HPDE6-E6E7 (cell line): ENCODE results near the gene GTF3C6.
"Not testable (repeated sequence)": the region's sequence is repeated elsewhere in the genome, so short reads cannot be mapped to it uniquely, and the experiment has no call there.

ENCODE experiments used
- DNase-seq: peaks from one replicate; pipeline ENCODE4 v3.0.0; 2011; ENCODE audit warnings: missing footprints; ENCODE audit errors: extremely low spot score

GTF3C6 gene

DNA sequence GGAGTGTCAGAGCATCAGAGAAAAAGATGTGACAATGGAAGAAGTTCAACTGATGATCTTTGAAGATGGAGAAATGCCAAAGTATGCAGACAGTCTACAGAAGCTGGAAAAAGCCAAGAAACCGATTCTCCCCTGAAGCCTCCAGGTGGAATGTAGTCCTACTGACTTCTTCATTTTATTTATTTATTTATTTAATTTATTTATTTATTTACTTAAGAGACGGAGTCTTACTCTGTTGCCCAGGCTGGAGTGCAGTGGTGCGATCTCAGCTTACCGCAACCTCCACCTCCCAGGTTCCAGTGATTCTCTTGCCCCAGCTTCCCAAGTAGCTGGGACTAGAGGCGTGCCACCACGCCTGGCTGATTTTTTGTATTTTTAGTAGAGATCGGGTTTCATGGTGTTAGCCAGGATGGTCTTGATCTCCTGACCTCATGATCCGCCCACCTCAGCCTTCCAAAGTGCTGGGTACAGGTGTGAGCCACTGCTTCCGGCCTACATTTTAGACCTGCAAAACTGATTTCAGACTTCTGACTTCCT lies 21.1 kb downstream of the GTF3C6 start:
- no peak for DNase-seq

GRCh38 chr6:110980227-110980626 lies 21.7 kb downstream of the GTF3C6 start:
- DNase-seq = no peak

DNA sequence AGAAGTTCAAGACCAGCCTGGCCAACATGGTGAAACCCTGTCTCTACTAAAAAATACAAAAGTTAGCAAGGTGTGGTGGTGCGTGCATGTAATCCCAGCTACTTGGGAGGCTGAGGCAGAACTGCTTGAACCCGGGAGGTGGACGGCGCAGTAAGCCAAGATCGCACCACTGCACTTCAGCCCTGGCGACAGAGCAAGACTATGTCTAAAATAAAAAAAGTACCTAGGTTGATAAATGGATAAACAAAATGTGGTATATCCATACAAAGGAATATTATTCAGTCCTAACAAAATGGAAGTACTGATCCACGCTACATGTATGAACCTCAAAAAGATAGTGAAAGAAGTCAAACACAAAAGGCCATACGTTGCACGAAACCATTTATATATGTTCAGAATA lies 22.1 kb downstream of the GTF3C6 start:
- no peak for DNase-seq

GRCh38 chr6:110981202-110981600 lies 22.7 kb downstream of the GTF3C6 start:
- no peak for DNase-seq

GRCh38 chr6:110990840-110991576 lies 32.5 kb downstream of the GTF3C6 start:
- DNase-seq = no peak

GRCh38 chr6:110996691-110997090 lies 38.2 kb downstream of the GTF3C6 start:
- DNase-seq = no peak

DNA sequence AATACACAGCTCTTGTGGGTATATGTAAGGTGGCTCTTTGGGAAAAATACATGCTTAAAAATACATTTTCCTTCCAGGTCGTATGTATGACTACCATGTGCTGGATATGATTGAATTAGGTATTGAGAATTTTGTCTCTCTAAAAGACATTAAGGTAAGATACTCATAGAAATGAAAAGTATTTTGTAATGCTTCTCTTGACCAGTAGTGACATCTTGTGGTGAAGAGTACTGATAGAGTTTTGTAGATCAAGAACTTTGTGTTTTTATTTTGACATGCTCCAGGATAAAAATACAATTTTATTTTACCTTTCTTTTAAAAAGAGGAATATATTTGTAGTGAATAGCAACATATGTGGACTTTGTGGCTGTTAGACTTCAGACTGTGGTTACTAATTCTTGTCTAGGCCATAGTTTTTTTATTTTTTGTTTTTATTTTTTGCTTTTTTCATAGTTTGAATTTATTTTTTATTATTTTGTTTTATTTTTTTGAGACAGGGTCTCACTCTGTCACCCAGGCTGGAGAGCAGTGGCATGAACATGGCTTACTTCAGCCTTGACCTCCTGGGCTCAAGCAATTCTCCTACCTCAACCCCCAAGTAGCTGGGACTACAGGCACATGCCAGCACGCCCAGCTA lies 41.2 kb downstream of the GTF3C6 start:
- no peak for DNase-seq

- no peak for DNase-seq
Measured at GRCh38 chr6:111002350-111002749, 43.8 kb downstream of the GTF3C6 start.

DNA sequence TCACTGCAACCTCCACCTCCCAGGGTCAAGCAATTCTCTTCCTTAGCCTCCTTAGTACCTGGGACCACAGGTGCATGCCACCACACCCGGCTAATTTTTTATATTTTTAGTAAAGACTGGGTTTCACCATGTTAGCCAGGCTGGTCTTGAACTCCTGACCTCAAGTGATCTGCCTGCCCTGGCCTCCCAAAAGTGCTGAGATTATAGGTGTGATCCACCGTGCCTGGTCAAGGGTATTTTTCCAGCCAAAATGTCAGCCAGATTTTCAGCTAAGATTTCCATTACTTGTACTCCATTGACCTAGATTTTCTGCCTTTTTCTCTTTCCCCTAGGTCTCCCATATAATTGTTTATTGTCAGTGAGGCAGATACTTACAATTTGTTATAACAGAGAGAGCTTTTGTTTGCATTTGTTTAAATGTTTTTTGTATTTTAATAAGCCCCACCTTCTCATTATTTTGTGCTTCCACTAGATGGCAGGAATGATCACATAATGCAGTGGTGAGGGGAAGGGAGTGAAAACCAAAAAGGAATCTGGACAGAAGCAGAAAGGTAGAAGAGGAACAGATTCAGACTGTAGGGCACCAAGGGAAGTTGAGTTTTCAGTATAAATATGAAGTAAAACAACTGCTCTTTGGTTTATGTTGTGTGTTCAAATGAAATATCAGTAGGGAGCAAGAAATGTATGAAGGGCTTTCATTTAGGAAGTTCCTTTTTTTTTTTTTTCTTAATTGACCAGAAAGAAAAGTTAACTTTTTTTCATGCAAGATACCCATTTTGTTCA lies 53.0 kb downstream of the GTF3C6 start:
- peak; percentile 44 for DNase-seq

- no peak for DNase-seq
Measured at GRCh38 chr6:111012143-111012452, 53.6 kb downstream of the GTF3C6 start.

GRCh38 chr6:111012520-111012919 lies 54.0 kb downstream of the GTF3C6 start:
- DNase-seq = not testable (repeated sequence)

DNA sequence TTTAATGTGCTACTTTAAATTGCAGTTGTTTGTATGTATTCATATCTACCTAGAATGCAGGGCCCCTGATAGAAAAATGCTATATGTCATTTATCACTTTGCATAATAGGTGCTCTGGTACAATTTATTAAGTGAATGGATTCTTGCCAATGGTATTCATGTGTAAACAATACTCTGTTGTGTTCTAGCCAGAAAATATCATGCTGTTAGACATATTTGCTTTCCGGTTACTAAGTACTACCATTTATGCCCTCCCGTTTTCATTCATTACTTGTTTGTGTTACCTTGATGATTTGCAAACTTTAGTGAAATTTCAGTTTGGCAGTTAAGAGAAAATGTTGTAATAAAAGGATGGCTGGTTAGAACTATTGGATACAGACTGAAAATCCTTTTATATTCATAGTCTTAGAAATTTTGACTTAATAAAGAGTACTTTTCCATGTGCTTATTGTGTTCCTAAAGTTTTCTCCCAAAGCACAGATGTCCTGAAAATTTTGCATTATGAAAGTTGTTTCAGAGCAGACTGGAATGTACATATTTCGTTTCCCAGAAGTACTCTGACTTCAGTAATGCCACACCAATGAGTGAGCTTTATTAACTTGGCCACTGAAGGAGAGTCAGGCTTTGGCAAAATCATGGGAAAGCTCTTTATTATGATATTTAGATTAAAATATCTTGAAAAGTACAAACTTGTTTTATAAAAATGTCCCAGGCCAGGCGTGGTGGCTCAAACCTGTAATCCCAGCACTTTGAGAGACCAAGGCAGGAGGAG lies 54.8 kb downstream of the GTF3C6 start:
- no peak for DNase-seq

GRCh38 chr6:111015389-111016124 lies 57.1 kb downstream of the GTF3C6 start:
- DNase-seq = no peak

DNA sequence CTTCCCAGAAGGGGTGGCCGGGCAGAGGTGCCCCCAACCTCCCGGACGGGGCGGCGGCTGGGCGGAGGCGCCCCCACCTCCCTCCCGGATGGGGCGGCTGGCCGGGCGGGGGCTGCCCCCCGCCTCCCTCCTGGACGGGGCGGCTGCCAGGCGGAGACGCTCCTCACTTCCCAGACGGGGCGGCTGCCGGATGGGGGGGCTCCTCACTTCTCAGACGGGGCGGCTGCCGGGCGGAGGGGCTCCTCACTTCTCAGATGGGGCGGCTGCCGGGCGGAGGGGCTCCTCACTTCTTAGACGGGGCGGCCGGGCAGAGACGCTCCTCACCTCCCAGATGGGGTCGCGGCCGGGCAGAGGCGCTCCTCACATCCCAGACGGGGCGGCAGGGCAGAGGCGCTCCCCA lies 58.7 kb downstream of the GTF3C6 start:
- not testable (repeated sequence) for DNase-seq
